ENCODE results near the gene MGAM2.
"Not testable (repeated sequence)": the region's sequence is repeated elsewhere in the genome, so short reads cannot be mapped to it uniquely, and the experiment has no call there.

Gene MGAM2

DNA sequence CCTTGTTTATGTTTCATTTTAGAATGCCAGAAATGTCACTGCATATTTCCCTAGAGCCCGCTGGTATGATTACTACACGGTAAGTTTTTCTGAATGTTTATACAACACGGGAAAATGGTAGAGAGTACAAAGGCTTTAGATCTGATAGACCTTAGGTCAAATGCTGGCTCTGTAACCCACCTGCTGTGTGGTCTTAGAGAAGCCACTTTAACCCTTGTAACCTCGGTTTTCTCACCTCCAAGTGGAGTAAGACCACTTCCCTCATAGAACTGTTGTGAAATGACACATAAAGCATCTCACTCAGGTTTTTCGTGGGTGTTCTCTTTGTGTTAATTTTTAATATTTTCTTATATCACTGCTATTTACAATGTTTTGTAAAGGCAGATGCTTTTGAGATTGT lies 13.9 kb upstream of the MGAM2 start:
- no peak overlapping the region for H3K27ac ChIP-seq
- H3K36me3 ChIP-seq, result no peaks in the 10 kb centered on the region
- H3K4me2 ChIP-seq, result no peak overlapping the region
- TF ChIP-seq Cebpa-rat (IDR thresholded peaks at IDR 0.05), result no peak
- no peaks in the 10 kb centered on the region for H3K9me3 ChIP-seq
- H4K20me1 ChIP-seq, result no peaks in the 10 kb centered on the region
- no peak overlapping the region for H3K9ac ChIP-seq
- peaks cover 10% of the 10 kb centered on the region for H3K4me1 ChIP-seq
- no peak overlapping the region for H3K4me3 ChIP-seq
- no peaks in the 10 kb centered on the region for H3K27me3 ChIP-seq

DNA sequence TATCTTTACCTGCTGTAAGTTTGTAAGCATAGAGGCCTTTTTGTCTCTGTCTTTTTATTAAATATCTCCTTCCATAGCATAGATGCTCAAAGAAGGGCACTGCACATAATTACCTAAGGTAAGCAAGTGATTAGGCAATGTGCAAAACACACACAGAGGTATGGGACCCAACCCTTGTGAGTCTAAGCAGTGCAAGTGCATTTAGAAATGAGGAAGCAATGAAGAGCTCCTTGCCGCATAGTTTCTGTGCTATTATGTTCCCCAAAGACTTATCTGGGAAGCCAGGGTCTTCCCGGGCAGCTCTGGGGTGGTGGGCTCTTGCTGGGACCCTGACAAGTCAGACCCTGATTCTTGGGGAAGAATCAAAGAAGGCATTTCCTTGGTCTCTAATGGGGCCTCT lies 13.5 kb upstream of the MGAM2 start:
- Histone ChIP-seq H3K9me3 (no peaks in the 10 kb centered on the region), H3K4me1 (peaks cover 10% of the 10 kb centered on the region), H3K36me3 (no peaks in the 10 kb centered on the region), H3K4me3 (no peak overlapping the region), H3K27ac (no peak overlapping the region), H3K9ac (no peak overlapping the region), H4K20me1 (no peaks in the 10 kb centered on the region), H3K4me2 (no peak overlapping the region), H3K27me3 (no peaks in the 10 kb centered on the region)
- no peak for TF ChIP-seq Cebpa-rat (IDR thresholded peaks at IDR 0.05)

DNA sequence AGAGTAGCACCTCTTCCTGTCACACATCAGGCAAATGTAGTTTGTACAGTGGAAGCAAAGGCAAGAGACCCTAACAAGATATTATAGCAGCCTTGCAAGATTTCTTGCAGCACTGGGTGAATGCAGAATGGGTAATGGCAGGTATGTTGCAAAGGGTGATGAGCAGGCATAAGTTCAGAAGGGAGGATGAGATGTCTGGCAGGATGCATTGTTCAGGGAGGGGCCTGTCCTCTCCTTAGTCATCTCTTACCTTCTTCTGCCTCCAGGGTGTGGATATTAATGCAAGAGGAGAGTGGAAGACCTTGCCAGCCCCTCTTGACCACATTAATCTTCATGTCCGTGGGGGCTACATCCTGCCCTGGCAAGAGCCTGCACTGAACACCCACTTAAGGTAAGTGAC lies 12.2 kb upstream of the MGAM2 start:
- not testable (repeated sequence) for H3K4me3 ChIP-seq, H3K9me3 ChIP-seq, H3K9ac ChIP-seq, H3K4me1 ChIP-seq, H3K36me3 ChIP-seq, H3K27me3 ChIP-seq, H3K4me2 ChIP-seq, H4K20me1 ChIP-seq, H3K27ac ChIP-seq

DNA sequence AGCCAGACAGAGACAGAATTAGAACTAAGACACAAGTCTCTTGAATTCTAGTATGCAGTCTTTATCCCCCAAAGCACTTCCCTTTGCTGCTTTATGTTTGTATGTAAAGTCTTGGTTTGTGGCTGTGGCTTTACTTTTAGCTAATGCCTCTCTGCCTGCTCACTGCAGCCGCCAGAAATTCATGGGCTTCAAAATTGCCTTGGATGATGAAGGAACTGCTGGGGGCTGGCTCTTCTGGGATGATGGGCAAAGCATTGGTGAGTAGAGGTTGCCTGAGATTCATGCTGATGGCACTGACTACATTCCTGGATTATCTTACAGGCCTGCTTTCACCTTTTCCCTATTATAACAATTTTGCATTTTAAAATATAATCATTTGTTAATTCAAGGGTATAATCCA lies 10.9 kb upstream of the MGAM2 start:
- Histone ChIP-seq H3K9me3 (no peaks in the 10 kb centered on the region), H3K9ac (no peak overlapping the region), H4K20me1 (no peaks in the 10 kb centered on the region), H3K27me3 (no peaks in the 10 kb centered on the region), H3K4me1 (no peaks in the 10 kb centered on the region), H3K4me3 (no peak overlapping the region), H3K4me2 (no peak overlapping the region), H3K36me3 (no peaks in the 10 kb centered on the region), H3K27ac (no peak overlapping the region)
- no peak for TF ChIP-seq Cebpa-rat (IDR thresholded peaks at IDR 0.05)

DNA sequence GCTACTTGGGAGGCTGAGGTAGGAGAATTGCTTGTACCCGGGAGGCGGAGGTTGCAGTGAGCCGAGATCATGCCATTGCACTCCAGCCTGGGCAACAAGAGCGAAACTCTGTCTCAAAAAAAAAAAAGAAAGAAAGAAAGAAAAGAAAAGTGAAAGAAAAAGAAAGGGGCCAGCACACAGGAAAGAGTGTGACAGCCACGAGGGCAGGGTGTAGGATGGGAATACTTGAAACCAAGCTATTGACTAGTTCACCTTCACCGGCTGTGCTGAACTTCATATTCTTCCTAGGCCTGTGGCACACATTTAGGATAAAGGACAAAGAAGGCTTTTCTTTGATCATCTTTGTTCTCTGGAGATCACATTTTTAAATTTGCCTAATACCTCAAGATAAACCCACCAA lies 9.7 kb upstream of the MGAM2 start:
- H4K20me1 ChIP-seq, H3K36me3 ChIP-seq, H3K4me2 ChIP-seq, H3K9ac ChIP-seq, H3K27me3 ChIP-seq, H3K4me1 ChIP-seq, H3K4me3 ChIP-seq, H3K9me3 ChIP-seq, H3K27ac ChIP-seq: not testable (repeated sequence)

DNA sequence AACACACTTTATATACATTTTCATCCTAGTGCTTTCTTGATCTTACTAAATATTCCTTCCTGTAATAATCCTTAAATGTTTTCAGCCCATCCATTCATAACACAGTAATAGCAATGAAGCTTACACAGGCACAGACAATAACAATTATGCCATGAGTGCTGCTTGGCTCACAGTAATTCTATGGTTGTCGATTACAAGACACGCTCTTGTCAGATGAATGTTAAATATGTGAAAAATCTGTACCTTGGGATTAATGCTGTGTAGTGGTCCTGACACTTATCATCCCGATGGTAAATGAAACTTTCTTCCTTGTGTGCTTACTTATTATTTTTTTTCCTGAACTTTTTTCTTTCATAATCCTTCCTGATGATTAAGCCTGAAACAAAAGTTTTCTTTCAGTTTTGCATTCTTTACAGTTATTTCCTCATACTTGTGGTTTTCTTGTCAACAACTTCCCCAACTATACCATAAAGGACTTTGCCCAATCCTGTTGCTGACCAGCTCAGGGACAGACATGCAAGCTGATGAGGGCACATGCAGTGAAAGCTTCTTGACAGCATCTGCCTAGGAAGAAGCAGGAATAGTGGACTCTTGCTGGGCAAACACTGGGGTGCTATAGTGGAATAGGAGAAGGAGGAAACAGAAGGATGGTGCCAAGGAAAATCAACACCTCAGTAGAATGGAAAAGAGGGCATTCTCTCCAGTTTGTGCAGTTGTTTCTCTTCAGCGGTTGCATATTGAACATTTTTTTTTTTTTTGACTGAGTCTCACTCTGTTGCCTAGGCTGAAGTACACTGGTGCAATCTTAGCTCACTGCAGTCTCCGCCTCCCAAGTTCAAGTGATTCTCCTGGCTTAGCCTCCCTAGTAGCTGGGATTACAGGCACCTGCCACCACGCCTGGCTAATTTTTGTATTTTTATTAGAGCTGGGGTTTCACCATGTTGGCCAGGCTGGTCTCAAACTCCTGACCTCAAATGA lies 6.7 kb upstream of the MGAM2 start:
- no peak overlapping the region for H3K4me3 ChIP-seq
- no peak overlapping the region for H3K4me2 ChIP-seq
- no peak overlapping the region for H3K9ac ChIP-seq
- no peaks in the 10 kb centered on the region for H3K9me3 ChIP-seq
- TF ChIP-seq Cebpa-rat (IDR thresholded peaks at IDR 0.05), result no peak
- no peaks in the 10 kb centered on the region for H3K4me1 ChIP-seq
- H3K27me3 ChIP-seq, result no peaks in the 10 kb centered on the region
- H3K27ac ChIP-seq, result no peak overlapping the region
- H3K36me3 ChIP-seq, result no peaks in the 10 kb centered on the region
- H4K20me1 ChIP-seq, result no peaks in the 10 kb centered on the region

DNA sequence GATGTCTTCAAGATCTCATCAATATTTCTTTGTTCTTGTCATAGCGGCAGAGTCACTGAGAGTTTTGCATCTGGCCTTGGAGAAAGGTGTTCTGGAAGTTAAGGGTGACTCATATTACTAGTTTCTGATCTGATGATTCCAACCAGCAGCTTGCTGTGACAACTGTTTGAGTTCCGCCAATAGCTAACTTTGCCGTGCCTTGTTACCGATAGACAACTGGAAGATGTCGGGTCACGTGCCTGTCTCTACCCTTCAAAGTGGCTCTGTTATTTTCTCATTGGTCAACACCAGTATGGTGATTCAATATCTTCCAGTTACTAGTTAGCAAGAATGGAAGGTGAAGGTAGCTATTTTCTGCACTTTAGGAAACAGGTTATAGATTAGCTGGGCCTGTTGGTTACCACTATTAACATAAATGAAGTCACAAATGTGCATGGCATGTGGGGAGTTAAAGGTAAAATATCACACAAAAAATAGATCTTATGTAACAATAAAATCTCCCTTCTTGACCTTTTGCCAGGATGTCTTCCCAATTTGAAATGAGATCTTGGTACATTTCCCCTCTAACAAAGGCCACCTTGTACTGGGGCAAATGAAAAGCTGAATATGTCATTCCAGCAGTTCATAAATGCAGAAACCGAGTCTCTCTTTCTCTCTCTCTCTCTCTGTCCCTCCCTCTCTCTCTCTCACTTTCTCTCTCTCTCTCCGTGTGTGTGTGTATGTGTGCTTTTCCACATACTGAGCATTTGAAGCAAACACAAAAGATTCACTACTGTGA lies 2.6 kb upstream of the MGAM2 start:
- no peaks in the 10 kb centered on the region for H3K36me3 ChIP-seq
- no peaks in the 10 kb centered on the region for H3K27me3 ChIP-seq
- no peak for TF ChIP-seq Cebpa-rat (IDR thresholded peaks at IDR 0.05)
- no peak overlapping the region for H3K27ac ChIP-seq
- no peaks in the 10 kb centered on the region for H3K9me3 ChIP-seq
- H3K4me3 ChIP-seq, result no peak overlapping the region
- H3K9ac ChIP-seq, result no peak overlapping the region
- no peak overlapping the region for H3K4me2 ChIP-seq
- H3K4me1 ChIP-seq, result no peaks in the 10 kb centered on the region
- no peaks in the 10 kb centered on the region for H4K20me1 ChIP-seq

DNA sequence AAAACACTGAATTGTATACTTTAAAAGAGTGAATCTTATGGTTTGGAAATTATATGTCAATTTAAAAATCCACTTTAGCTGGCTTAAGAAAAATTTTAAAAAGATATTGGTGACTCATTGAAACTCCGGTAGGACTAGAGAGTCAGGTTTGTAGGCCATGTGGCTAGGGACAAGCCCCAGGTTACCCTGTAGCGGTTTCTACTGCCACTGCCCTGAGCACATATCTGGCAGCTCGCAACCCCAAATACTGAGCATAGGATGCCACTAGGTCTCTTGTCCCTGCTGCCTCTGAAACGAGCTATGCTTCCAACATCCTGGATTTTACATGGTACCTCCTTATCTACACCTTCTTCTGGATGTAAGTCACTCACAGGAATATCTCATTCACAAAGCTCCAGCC lies 1.4 kb upstream of the MGAM2 start:
- H3K27me3 ChIP-seq, result no peaks in the 10 kb centered on the region
- no peaks in the 10 kb centered on the region for H3K4me1 ChIP-seq
- no peak overlapping the region for H3K27ac ChIP-seq
- H4K20me1 ChIP-seq, result no peaks in the 10 kb centered on the region
- H3K9me3 ChIP-seq, result no peaks in the 10 kb centered on the region
- H3K4me2 ChIP-seq, result no peak overlapping the region
- H3K9ac ChIP-seq, result no peak overlapping the region
- no peak for TF ChIP-seq Cebpa-rat (IDR thresholded peaks at IDR 0.05)
- H3K36me3 ChIP-seq, result no peaks in the 10 kb centered on the region
- H3K4me3 ChIP-seq, result no peak overlapping the region

DNA sequence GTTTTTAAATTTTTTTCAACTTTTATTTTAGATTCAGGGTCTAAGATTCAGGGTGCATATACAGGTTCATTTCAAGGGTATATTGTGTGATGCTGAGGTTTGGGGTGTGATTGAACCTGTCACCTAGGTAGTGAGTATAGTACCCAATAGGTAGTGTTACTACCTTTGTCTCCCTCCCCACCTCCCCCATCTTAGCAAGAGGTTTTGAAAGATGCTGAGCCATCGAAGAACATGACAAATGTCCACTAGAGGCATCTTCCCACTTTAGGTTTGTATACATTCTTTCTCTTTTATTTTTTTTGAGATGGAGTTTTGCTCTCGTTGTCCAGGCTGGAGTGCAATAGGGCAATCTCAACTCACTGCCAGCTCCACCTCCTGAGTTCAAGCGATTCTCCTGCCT lies 880 bp upstream of the MGAM2 start:
- Histone ChIP-seq H3K9ac (no peak overlapping the region), H4K20me1 (no peaks in the 10 kb centered on the region), H3K36me3 (no peaks in the 10 kb centered on the region), H3K4me2 (no peak overlapping the region), H3K27ac (no peak overlapping the region), H3K9me3 (no peaks in the 10 kb centered on the region), H3K4me3 (no peak overlapping the region), H3K27me3 (no peaks in the 10 kb centered on the region), H3K4me1 (no peaks in the 10 kb centered on the region)
- TF ChIP-seq Cebpa-rat (IDR thresholded peaks at IDR 0.05), result no peak

DNA sequence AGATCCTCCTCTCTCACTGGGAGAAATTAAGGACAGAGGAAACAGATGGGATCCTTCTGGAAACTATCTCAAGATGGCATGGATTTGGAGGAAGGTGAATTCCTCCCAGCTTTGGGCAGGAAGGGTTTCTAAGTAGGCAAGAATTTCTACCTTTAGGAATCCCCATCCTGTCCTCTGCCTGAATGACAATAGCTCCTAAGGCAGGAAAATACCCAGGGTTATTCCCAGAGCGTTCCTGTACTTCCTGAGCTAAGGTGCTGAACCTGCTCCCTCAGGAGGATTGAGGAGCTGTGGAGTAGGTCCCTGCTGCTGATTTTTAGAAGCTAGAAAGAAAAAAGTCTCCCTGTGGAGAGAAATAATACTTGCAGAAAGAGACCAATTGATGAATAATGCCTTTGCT lies 568 bp downstream of the MGAM2 start:
- Histone ChIP-seq H3K4me3 (no peak overlapping the region), H3K27ac (no peak overlapping the region), H3K36me3 (no peaks in the 10 kb centered on the region), H3K9me3 (no peaks in the 10 kb centered on the region), H3K9ac (no peak overlapping the region), H3K27me3 (no peaks in the 10 kb centered on the region), H4K20me1 (no peaks in the 10 kb centered on the region), H3K4me1 (no peaks in the 10 kb centered on the region), H3K4me2 (no peak overlapping the region)
- no peak for TF ChIP-seq Cebpa-rat (IDR thresholded peaks at IDR 0.05)
